H1 (cell line): ENCODE measurements around the gene PSMD9.

Source experiments
- ATF3 ChIP-seq: IDR thresholded peaks from 2 replicates; pipeline ENCODE4 v1.6.1; 2011; ENCODE audit warnings: low read depth, mild to moderate bottlenecking, low read length; ENCODE audit not compliant: insufficient read depth
- CTCF ChIP-seq, 3 experiments: IDR thresholded peaks; 1 replicate in 2 of 3; 2 replicates in 1 of 3; pipeline versions ENCODE4 v1.5.1 to v1.6.1; 2011; ENCODE audit warnings: low read length in 3 of 3, mild to moderate bottlenecking in 3 of 3, inconsistent platforms in 2 of 3, low read depth in 1 of 3, moderate library complexity in 1 of 3; ENCODE audit not compliant: insufficient read depth in 1 of 3; ENCODE audit errors: control extremely low read depth in 1 of 3
- HDAC2 ChIP-seq, 2 experiments: fragments of 300-600 bp in 1 of 2; sonication (generic) in 1 of 2; IDR thresholded peaks; 2 replicates each; pipeline ENCODE4 v1.6.1; 2011 to 2012; ENCODE audit warnings: low read depth in 2 of 2, low read length in 2 of 2, mild to moderate bottlenecking in 2 of 2, moderate library complexity in 2 of 2, borderline replicate concordance in 1 of 2, inconsistent platforms in 1 of 2
- MAX ChIP-seq: IDR thresholded peaks from 2 replicates; pipeline ENCODE4 v1.6.1; 2012; ENCODE audit warnings: inconsistent platforms
- RBBP5 ChIP-seq: IDR thresholded peaks from 2 replicates; pipeline ENCODE4 v1.7.1; 2012; ENCODE audit warnings: low read depth, mild to moderate bottlenecking, inconsistent platforms, low read length, moderate library complexity, borderline replicate concordance
- ZNF274 ChIP-seq: IDR thresholded peaks from 2 replicates; pipeline ENCODE4 v1.7.0; 2012; ENCODE audit warnings: low read length, borderline replicate concordance; ENCODE audit errors: extremely low read depth

GRCh38 chr12:121915841-121916321 lies 27.3 kb downstream of the PSMD9 start:
- no peak for TF ChIP-seq CTCF (IDR thresholded peaks at IDR 0.05; ENCODE audit: control extremely low read depth in 1 of 3, insufficient read depth in 1 of 3, low read depth in 1 of 3, low read length in 3 of 3)
- TF ChIP-seq ZNF274, result no peak
- no peak for TF ChIP-seq HDAC2 (IDR thresholded peaks at IDR 0.05; ENCODE audit: borderline replicate concordance in 1 of 2, low read depth in 2 of 2, low read length in 2 of 2)
- TF ChIP-seq MAX, result no peak
- TF ChIP-seq RBBP5, result no peak
- TF ChIP-seq ATF3, result no peak
